ENCODE measurements around the gene RCAN1.
"Not testable (repeated sequence)": the region's sequence is repeated elsewhere in the genome, so short reads cannot be mapped to it uniquely, and the experiment has no call there.

DNA sequence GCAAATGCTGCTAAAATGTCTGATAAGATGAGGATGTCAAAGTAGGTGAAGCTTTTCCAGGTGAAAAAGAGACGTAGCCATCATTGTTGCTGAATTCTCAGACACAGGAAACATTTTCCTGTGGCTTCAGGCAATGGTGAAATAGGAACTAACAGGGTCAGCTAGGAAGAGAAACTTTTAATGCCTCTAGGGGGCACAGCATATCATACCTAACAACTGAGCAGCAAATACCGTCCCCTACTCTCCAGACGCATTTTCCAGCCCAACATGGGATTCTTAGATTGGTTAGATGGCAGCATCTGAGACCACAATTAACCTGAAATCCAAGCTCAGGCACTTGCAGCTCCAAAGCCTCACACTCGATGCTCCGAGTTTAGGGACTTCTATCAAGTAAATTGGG is 131.1 kb downstream of the RCAN1 start:
- TF ChIP-seq, protein P1, sequence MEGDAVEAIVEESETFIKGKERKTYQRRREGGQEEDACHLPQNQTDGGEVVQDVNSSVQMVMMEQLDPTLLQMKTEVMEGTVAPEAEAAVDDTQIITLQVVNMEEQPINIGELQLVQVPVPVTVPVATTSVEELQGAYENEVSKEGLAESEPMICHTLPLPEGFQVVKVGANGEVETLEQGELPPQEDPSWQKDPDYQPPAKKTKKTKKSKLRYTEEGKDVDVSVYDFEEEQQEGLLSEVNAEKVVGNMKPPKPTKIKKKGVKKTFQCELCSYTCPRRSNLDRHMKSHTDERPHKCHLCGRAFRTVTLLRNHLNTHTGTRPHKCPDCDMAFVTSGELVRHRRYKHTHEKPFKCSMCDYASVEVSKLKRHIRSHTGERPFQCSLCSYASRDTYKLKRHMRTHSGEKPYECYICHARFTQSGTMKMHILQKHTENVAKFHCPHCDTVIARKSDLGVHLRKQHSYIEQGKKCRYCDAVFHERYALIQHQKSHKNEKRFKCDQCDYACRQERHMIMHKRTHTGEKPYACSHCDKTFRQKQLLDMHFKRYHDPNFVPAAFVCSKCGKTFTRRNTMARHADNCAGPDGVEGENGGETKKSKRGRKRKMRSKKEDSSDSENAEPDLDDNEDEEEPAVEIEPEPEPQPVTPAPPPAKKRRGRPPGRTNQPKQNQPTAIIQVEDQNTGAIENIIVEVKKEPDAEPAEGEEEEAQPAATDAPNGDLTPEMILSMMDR (IDR thresholded peaks at IDR 0.05 in 2 of 3, conservative IDR thresholded peaks at IDR 0.05 in 1 of 3; ENCODE audit: borderline replicate concordance in 1 of 3, insufficient read depth in 1 of 3, low read depth in 2 of 3, low read length in 2 of 3): not testable (repeated sequence)
- not testable (repeated sequence) for TF ChIP-seq EZH2 (IDR thresholded peaks at IDR 0.05); POLR2A (IDR thresholded peaks at IDR 0.05; ENCODE audit: borderline replicate concordance, extremely low read depth, insufficient read depth, insufficient read length); POLR2AphosphoS5 (IDR thresholded peaks at IDR 0.05; ENCODE audit: low read depth, low read length); JUND (IDR thresholded peaks at IDR 0.05); SIN3A (IDR thresholded peaks at IDR 0.05; ENCODE audit: low read depth); FOSL1 (IDR thresholded peaks at IDR 0.05; ENCODE audit: low read depth)
- TF ChIP-seq, protein P2, sequence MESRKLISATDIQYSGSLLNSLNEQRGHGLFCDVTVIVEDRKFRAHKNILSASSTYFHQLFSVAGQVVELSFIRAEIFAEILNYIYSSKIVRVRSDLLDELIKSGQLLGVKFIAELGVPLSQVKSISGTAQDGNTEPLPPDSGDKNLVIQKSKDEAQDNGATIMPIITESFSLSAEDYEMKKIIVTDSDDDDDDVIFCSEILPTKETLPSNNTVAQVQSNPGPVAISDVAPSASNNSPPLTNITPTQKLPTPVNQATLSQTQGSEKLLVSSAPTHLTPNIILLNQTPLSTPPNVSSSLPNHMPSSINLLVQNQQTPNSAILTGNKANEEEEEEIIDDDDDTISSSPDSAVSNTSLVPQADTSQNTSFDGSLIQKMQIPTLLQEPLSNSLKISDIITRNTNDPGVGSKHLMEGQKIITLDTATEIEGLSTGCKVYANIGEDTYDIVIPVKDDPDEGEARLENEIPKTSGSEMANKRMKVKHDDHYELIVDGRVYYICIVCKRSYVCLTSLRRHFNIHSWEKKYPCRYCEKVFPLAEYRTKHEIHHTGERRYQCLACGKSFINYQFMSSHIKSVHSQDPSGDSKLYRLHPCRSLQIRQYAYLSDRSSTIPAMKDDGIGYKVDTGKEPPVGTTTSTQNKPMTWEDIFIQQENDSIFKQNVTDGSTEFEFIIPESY (IDR thresholded peaks at IDR 0.05; ENCODE audit: extremely low read depth, insufficient replicate concordance, low read length): not testable (repeated sequence)
- TF ChIP-seq, protein P3, sequence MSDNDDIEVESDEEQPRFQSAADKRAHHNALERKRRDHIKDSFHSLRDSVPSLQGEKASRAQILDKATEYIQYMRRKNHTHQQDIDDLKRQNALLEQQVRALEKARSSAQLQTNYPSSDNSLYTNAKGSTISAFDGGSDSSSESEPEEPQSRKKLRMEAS (IDR thresholded peaks at IDR 0.05): not testable (repeated sequence)
